Medulla oblongata (tissue), 1 donor: ENCODE data around the gene CRYBB2.
"Not testable (repeated sequence)": the region's sequence is repeated elsewhere in the genome, so short reads cannot be mapped to it uniquely, and the experiment has no call there.

ENCODE experiments used
- DNase-seq: peaks from one replicate; pipeline ENCODE4 v3.0.0-alpha.2; 2015; ENCODE audit errors: extremely low spot score

CRYBB2 gene

DNA sequence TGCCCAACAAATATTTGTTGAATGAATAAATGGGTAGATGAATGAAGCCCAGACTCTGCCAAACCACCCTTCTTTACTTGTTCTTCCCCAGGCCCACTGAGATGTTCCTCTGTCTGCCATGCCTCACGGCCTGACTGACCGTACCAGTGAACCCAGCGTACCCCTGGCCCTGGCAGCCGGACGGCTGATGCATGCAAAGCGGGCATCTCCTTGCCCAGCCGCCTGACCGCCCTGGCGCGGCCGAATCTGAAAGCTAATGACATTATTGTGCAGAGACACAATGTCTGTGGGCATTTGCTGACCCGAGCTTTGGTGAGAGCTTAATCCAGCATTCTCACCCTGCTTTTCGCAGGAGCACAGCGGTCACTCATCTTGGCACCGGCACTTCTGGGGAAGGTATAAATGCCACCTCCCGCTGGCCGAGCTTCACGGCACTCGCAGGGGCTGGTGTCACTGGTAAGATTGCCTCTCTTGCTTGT, at the start of gene CRYBB2:
CRYBB2 (plus strand) TSS at position 429 of the 479 bp plus-strand sequence. CDS start 1,791 bp downstream, outside the sequence.
- no peak for DNase-seq

DNA sequence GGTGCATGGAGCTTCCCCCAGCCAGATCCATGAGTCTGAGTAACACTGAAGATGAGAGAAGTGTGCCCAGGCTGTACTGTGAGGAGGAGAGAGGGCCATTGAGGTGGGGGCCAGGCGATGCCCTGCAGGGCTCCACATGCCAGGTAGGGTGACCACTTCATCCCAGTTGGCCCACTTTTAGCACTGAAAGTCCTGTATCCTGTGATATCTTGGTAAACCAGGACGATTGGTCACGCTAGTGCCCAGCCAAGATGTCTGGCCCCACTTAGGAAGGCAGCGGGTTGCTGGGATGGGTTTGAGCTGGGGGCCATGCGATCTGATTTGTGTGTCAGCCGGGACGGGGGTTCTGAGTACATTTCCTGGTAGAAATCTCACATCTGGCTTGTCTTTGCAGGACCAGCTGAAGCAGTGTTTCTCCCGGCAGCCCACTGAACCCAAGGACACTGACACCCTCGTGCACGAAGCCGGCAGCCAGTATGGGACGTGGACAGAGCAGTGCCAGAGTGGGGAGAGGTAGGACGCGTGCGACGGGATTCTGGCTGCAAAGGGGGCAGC, 48.9 kb upstream of the CRYBB2 start:
- DNase-seq, result no peak

- no peak for DNase-seq
Measured at GRCh38 chr22:25172153-25172552, 47.3 kb upstream of the CRYBB2 start.

DNA sequence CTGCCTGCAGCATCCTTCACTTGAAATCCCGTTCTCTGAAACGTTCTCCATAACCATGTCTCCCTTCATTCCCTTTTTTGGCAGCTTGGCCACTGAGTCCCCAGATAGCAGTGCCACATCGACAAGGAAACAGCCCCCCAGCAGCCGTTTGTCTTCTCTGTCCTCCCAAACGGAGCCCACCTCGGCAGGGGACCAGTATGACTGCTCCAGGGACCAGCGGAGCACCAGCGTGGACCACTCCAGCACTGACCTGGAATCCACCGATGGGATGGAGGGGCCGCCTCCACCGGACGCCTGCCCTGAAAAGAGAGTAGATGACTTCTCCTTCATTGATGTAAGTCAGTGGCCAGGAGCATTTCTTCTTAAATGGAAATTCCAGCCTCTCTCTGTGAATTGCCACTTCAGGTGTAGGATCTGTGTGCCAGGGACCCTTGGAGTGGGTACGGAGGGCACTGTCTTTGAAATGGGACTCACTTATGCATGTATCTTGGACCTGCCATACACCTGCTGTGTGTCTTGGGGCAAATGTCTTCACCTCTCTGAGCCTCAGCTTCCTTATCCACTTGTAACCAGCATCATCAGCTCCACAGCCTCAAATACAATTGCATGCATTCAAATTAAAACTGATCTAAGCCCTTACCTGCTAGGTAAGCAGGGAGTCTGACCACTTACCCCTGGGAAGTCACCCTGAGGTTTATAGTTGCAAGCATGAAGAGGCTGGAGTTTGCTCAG, 45.1 kb upstream of the CRYBB2 start:
- DNase-seq, result no peak

DNA sequence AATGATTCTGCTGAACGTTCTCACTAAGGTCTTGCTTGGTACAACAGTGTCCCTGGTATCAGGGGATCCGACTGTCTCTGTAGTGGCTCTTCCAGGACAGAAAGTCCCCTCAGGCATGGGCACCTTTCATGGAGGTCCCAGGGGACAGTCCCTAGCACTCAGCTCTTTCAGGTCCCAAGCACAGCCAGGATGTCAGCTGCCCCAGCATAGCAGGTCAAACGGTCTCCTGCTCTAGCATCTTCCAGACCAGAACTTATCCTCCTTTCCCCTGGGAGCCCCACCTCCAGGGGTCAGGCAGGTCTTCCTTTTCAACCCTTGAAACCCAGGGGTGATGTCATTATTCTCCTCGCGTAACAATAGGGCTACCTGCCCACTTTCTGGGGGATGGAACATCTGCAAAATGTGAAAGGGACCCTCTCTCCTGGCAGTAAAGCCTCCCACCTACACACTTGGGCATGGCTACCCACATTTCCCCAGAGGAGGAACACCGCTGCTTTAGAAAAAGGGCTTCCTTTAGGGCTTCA, 44.5 kb upstream of the CRYBB2 start:
- no peak for DNase-seq

- no peak for DNase-seq
Measured at GRCh38 chr22:25176175-25176574, 43.3 kb upstream of the CRYBB2 start.

DNA sequence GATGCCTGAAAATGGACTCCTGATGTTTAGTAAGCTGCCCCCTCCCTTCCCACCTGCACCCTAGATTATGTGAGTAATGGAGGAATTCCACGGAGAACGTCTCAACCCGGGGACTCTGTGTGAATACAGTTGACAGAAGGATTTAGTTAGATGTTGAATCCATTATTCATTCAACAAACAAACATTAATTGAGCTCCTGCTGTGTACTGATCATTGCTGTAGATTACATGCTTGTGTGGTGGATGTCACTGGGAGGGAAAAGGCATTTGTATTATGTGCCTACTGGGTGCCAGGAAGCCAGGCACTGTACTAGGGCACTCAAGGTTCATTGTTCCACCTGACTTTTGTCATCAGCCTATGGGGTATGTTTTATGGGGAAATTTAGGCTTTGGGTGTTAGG, 42.6 kb upstream of the CRYBB2 start:
- DNase-seq, result no peak

DNA sequence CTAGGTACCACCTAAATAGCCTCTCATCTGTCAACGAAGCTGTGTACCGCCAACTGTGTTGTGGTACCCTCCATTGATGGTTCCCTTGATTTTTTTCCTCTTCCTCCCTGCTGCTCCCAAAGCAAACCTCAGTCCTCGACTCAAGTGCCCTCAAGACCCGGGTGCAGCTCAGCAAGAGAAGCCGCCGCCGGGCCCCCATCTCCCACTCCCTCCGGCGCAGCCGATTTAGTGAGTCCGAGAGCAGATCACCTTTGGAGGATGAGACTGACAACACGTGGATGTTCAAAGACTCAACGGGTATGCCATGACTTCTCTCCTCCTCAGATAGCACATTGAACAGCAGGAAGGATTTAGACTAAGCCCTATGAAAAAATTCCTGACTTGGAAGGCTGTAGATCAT, 42.2 kb upstream of the CRYBB2 start:
- no peak for DNase-seq

DNA sequence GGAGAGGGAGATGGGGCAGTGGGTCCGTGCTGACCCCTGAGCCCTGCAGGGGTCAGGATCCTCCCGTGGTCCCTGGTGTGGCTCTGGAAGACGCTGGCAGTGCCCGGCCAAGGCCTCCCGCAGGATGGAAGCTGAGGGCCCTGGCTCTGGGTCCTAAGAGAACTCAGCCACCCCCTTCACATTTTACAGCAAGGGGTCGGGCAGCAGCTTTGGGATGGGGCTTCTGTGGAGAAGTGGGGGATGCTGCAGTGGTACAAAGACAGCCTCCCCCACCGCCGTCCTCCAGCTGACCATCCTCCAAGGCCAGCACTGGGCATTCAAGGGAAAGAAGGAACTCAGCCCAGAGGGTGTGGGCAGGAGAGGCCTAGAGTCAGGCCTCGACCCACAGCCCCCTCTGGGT, 41.5 kb upstream of the CRYBB2 start:
- DNase-seq, result no peak

- DNase-seq, result not testable (repeated sequence)
Measured at GRCh38 chr22:25178348-25178747, 41.1 kb upstream of the CRYBB2 start.

GRCh38 chr22:25178869-25179631, 40.4 kb upstream of the CRYBB2 start:
- DNase-seq, result not testable (repeated sequence)

DNA sequence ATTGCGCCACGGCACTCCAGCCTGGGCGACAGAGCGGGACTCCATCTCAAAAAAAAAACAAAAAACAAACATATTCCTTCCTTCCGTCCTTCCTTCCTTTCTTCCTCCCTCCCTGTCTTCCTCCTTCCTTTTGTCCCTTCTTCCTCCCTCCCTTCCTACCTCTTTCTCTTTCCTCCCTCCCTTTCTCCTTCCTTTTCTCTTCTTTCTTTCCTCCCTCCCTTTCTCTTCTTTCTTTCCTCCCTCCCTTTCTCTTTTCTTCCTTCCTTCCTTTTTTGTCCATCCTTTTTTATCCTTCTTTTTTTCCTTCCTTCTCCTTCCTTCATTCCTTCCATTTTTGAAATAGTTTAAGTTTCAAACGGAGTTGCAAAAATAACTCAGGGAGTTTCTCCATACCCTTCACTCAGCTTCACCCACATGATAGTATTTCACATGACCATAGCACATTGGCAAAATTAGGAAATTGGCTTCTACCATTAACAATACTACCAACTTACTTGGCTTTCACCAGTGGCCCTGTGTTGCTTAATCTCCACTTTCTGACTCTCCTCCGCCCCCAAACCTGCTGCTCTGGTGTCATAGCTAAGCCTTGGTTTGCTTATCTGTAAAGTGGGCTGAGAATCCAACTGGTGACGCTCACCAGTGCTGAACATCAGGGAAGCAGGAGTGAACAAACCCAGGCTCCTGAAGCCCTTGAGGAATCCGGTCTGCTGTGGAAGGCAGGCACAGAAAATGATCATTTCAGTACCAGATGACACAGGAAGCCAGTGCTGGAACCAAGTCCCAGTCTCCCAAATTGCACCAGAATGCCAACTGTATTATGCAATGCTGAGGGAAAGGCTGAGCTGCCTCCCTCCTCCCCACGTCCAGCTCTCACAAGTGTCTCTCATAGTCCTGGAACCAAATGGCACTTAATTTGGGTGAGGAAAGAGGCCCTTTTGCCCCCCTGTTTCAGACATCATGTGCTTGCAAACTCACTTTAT, 37.0 kb upstream of the CRYBB2 start:
- no peak for DNase-seq

- no peak for DNase-seq
Measured at GRCh38 chr22:25183949-25184619, 35.4 kb upstream of the CRYBB2 start.

- DNase-seq, result no peak
Measured at GRCh38 chr22:25186140-25186539, 33.3 kb upstream of the CRYBB2 start.

DNA sequence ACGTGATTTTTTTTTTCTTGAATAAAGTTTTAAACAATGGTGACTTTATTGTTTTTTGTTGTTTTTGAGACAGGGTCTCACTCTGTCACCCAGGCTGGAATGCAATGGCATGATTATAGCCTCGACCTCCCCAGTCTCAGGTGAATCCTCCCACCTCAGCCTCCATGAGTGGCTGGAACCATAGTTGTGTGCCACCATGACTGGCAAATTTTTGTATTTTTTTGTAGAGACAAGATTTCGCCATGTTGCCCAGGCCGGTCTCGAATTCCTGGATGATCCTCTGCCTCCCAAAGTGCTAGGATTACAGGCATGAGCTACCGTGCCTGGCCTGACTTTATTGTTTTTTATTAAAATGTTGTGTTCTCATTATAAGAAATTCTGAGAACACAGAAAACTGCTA, 32.0 kb upstream of the CRYBB2 start:
- no peak for DNase-seq

GRCh38 chr22:25192406-25192805, 27.0 kb upstream of the CRYBB2 start:
- no peak for DNase-seq

DNA sequence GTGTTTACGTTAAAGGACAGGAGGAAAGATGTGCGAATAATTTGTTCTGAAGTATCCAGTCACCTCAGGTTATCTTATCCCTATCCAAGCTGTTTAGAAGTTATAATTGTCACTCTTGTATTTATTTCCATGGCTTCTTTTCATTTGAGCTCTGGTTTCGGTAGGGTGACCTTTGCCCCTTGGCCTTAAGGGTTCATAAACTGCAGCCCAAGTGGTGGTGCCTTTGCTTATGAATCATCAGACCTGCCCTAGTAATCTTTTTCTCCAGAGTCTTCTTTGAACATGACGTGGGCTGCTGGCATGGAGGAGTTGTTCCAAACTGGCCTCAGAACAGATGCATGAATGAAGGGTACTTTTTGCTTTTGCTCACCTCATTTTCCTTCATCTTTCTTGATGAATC, 26.3 kb upstream of the CRYBB2 start:
- DNase-seq, result no peak

DNA sequence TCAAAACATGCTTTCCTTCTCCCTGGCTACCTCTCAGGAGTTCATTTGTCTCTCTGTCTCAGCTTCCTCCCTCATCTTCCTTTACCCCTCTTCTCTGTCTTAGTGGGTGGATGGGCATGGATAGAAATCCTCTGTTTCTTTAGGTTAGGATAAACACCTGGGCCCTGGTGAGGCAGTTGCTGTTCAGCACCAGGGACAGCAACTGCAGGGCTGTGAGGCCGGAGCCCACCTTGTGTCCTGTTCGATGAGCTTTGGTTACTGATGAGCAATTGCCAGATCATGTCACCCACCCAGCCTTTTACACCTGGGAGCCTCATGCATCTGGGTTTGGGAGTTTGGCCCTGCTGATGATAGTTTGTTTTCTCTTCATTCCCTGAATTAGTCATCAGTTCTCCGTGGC, 25.9 kb upstream of the CRYBB2 start:
- DNase-seq, result no peak

- no peak for DNase-seq
Measured at GRCh38 chr22:25196326-25196725, 23.1 kb upstream of the CRYBB2 start.

DNA sequence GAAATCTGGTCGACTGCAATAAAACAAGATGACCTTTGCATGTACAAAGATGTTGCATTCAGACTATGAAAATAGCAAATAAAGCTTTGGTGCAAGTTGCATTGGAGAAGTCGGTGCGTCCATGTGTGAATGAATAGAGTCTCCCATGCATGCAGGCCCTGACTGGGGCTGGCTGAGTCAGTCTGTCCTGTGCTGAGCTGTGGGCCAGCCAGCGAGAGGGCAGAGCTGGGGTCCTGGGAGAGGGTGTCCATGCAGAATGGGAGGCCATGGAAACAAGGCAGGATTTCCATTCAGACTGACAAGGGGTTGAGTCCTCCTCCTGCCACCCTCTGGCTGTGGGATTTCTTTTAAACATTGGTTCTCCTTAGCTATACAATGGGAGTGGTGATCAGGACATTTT, 22.1 kb upstream of the CRYBB2 start:
- peak; percentile 35 for DNase-seq
